ENCODE data around the gene SHC2.

The SHC2 gene, protein sequence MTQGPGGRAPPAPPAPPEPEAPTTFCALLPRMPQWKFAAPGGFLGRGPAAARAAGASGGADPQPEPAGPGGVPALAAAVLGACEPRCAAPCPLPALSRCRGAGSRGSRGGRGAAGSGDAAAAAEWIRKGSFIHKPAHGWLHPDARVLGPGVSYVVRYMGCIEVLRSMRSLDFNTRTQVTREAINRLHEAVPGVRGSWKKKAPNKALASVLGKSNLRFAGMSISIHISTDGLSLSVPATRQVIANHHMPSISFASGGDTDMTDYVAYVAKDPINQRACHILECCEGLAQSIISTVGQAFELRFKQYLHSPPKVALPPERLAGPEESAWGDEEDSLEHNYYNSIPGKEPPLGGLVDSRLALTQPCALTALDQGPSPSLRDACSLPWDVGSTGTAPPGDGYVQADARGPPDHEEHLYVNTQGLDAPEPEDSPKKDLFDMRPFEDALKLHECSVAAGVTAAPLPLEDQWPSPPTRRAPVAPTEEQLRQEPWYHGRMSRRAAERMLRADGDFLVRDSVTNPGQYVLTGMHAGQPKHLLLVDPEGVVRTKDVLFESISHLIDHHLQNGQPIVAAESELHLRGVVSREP

GRCh38 chr19:460877-461720, at the start of gene SHC2:
SHC2 (minus strand) TSS chr19:461033; CDS start chr19:460996, 37 bp downstream.
- DNase-seq, result no peak

DNA sequence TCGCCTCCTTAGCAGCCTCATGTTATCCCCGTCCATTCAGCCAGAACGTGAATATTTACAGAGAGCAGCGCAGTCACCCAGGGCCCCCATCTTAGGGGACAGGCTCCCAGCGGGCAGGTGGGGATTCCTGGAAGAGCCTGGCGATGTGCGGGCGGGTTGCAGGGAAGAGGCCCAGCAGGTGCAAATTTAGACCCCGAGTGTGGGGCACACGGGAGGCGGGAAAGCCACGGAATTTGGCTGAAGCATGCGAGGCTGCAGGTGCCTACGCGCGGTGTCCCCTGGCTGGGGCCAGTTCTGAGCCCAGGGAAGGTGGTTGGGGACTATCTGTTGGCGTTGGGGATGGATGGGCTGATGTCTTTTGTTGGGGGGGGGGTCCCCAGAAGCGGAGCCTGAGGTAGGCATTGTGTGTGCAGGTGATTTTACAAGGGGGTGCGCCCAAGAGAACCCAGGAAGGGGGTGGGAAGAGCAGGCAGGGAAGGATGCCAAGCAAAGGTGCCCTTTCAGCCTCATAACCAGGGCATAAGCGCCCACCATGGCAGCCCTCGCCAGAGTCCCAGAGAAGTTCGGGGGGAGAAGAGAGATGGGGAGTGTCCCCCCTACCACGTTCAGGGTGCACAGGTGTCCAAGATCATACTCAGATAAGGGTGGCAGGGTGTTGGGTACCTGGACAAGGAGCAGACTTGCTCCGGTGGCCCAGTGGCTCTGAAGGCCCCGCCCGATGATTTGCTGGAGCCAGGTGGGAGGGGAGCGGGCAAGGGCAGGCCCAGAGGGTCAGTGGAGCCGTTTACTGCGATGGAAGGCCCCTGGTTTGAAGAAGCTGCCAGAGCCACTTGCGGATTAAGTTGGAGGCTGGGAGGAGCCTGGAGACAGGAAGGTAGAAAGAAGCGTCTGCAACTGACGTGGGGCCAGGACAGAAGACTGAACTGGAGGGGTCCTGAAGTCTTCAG, 47.6 kb upstream of the SHC2 start:
- no peak for DNase-seq

GRCh38 chr19:507286-508203, 46.7 kb upstream of the SHC2 start, which contains the start of gene TPGS1:
TPGS1 (plus strand) TSS chr19:507497; CDS start chr19:507507, 10 bp downstream.
- peak; percentile 99 for DNase-seq

- DNase-seq, result peak; percentile 96
Measured at GRCh38 chr19:506404-507285, 45.8 kb upstream of the SHC2 start.

GRCh38 chr19:504616-505015, 43.8 kb upstream of the SHC2 start:
- peak; percentile 47 for DNase-seq

DNA sequence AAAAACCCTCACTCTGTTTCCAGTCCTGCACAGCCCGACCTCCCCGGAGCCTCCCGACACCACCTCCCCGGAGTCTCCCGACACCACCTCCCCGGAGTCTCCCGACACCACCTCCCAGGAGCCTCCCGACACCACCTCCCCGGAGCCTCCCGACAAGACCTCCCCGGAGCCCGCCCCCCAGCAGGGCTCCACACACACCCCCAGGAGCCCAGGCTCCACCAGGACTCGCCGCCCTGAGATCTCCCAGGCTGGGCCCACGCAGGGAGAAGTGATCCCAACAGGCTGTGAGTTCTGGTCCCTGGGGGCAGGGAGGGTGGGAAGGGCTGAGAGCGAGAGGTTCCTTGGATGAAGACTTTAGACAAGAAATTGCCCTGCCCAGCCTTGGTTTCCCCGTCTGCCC, 40.8 kb upstream of the SHC2 start:
- peak; percentile 48 for DNase-seq

DNA sequence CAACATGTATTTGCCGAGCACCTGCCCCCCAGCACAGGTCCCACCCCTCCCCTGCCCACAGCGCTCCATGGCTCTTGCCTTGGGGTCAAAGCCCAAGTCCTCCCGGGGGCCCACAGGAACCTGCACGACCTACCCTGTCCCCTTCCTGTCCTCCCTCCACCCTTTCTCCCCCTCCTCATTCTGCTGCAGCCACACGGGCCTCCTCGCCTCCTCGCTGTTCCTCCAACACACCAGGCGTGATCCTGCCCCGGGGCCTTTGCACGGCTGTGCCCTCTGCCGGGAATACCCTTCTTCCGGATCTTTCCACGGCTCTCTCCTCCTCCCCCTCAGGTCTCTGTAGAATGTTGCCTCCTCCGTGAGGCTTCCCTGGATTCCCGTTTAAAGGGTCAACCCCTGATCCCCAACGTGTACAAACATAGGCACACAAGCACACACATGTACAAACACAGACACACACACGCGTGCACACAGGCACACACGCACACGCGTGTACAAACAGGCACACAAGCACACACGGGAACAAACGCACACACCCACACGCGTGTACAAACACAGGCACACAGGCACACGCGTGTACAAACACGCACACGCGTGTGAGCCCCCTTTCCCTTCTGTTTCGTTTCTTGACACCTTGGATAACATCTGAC, 38.3 kb upstream of the SHC2 start:
- DNase-seq, result peak; percentile 49

DNA sequence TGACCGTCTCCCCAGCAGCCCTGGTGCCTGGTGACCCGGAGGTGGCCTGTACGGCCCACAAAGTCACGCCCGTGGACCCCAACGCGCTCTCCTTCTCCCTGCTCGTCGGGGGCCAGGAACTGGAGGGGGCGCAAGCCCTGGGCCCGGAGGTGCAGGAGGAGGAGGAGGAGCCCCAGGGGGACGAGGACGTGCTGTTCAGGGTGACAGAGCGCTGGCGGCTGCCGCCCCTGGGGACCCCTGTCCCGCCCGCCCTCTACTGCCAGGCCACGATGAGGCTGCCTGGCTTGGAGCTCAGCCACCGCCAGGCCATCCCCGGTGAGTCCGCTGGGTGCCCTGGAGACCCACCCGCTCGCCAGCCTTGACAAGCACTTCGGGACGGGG, 37.7 kb upstream of the SHC2 start:
- peak; percentile 51 for DNase-seq

- peak; percentile 64 for DNase-seq
Measured at GRCh38 chr19:497869-498510, 37.2 kb upstream of the SHC2 start.

DNA sequence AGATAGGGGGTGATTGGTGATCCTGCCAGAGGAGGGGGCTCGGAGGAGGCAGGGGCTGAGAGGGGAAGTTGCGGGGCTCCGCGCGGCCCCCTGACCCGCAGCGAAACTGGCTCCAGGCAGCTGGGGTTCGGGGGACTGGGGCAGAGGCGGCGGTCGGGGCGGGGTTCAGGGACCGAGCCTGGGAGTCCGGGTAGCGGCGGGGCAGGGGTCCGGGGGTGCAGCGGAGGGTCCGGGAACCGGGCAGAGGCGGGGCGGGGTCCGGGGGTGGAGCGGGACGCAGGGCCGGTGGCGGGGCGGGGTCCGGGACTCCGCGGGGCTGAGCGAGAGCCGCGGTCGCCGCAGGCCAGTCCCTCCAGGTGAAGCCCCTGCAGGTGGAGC, 36.6 kb upstream of the SHC2 start:
- DNase-seq, result no peak

DNA sequence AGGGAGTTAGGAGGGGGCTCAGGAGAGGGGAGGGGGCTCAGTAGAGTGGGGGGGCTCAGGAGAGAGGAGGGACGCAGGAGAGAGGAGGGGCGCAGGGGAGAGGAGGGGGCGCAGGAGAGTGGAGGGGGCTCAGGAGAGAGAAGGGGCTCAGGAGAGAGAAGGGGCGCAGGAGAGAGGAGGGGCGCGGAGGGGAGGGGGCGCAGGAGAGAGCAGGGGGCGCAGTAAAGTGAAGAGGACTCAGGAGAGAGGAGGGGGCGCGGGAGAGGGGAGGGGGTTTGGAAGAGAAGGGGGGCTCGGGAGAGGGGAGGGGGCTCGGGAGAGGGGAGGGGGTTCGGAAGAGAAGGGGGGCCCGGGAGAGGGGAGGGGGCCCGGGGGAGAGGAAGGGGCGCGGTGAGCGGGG, 36.2 kb upstream of the SHC2 start:
- DNase-seq, result no peak

DNA sequence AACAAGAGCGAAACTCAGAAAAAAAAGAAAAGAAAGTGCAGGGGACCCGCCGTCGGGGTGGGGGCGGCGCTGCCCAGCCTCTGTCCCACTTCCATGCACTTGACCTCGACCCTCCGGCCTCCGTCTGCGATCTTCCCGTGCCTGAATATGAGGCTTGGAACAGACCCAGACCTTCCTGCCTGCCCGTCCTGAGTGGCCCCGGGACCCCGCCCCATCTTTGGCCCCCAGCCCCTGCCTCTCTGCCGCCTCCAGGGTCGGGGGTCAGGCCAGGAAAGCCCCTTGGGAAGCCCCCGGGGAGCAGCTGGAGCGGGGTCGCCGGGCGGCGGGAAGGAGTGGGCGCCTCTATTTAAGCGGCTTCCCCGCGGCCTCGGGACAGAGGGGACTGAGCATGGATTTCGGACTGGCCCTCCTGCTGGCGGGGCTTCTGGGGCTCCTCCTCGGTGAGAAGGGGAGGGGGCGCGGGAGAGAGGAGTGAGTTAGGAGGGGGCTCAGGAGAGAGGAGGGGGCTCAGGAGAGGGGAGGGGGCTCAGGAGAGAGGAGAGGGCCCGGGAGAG, 35.4 kb upstream of the SHC2 start, which contains the start of gene MADCAM1:
Gene MADCAM1 (plus strand): TSS at position 375 of the 554 bp plus-strand sequence. CDS start 14 bp downstream, at position 389.
- peak; percentile 42 for DNase-seq

DNA sequence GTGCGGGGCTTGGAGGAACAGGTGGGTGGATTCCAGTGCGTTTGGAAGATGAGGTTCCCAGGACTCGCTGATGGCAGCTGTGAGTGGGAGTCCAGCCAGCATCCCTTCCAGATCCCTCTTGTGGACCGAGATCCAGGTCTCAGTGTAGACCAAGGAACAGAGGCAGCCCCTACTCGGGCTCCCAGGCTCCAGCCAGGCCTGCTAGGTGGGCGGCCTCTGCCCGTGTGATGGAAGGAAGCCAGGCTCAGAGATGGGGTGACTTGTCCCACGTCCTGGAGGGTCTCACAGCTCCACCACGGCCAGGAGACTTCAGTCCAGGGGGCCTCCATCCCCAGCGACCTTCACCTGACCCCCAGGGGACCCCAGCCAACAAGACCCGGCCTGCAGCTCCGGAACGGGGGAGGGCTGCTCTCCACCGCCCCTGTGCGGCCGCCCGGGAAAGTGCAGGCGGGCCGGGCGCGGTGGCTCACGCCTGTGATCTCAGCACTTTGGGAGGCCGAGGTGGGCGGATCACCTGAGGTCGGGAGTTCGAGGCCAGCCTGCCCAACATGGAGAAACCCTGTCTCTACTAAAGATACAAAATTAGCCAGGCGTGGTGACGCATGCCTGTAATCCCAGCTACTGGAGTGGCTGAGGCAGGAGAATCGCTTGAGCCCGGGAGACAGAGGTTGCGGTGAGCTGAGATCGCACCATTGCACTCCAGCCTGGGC, 34.7 kb upstream of the SHC2 start:
- DNase-seq, result peak; percentile 82

- DNase-seq, result no peak
Measured at GRCh38 chr19:495081-495401, 34.2 kb upstream of the SHC2 start.

GRCh38 chr19:494171-495080, 33.6 kb upstream of the SHC2 start:
- peak; percentile 53 for DNase-seq

DNA sequence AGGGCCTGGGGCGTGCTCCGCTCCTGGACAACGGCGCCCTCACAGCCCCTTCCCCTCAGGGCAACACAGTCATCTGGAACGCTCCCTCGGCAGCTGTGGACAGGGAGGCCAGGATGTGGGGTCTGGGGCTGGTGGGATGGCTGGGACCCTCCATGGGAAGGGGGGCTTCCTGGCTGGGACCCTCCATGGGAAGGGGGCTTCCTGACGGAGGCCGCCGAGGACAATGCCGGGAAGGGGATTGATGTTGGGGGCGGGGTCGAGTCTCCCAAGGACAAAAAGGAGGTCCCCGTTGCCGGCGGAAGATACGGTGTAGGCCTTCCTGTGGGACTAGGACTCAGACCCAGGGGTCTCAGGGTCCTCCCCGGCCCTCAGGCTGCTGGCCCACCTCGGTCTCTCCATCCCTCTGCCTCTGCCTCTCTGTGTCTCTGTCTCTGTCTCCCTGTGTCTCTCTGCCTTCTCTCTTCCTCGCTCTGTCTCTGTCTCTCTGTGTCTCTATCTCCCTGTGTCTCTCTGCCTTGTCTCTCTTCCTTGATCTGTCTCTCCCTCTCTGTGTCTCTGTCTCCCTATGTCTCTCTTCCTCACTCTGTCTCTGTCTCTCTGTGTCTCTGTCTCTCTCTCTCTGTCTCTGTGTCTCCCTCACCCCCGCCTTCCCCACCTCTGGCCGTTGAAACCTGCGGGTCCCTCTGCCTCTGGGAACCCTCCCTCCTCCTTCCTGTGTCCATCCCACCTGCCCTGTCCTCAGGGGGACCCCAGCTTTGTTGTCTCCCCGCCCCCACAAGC, 32.7 kb upstream of the SHC2 start:
- peak; percentile 48 for DNase-seq

Measured in islet precursor cell (in vitro differentiated cells).